Measurements from ENCODE around the gene PCDHGA5.

The PCDHGA5 gene

GRCh38 chr5:141355641-141356040 is 8.3 kb upstream of the PCDHGA5 start:
- H3K9ac ChIP-seq (ENCODE audit: low read depth, low read length) = no peak overlapping the region
- no peaks in the 10 kb centered on the region for H3K27me3 ChIP-seq (ENCODE audit: control insufficient read depth, insufficient read depth, low read length)
- H3K36me3 ChIP-seq (ENCODE audit: insufficient read depth, low read length) = no peaks in the 10 kb centered on the region
- H3K9me3 ChIP-seq (replicated peaks; ENCODE audit: low read length) = peaks cover 16% of the 10 kb centered on the region
- H3K4me1 ChIP-seq (ENCODE audit: control insufficient read depth, insufficient read depth, low read length) = no peaks in the 10 kb centered on the region
- peak overlapping the region; percentile 62 for H3K4me3 ChIP-seq (ENCODE audit: low read length)
- H3K4me2 ChIP-seq (ENCODE audit: low read length) = peak overlapping the region; percentile 59

- no peaks in the 10 kb centered on the region for H3K4me1 ChIP-seq (ENCODE audit: control insufficient read depth, insufficient read depth, low read length)
- H3K27me3 ChIP-seq (ENCODE audit: control insufficient read depth, insufficient read depth, low read length) = no peaks in the 10 kb centered on the region
- H3K9ac ChIP-seq (ENCODE audit: low read depth, low read length) = no peak overlapping the region
- H3K4me2 ChIP-seq (ENCODE audit: low read length) = no peak overlapping the region
- no peaks in the 10 kb centered on the region for H3K36me3 ChIP-seq (ENCODE audit: insufficient read depth, low read length)
- H3K4me3 ChIP-seq (ENCODE audit: low read length) = no peak overlapping the region
- H3K9me3 ChIP-seq (replicated peaks; ENCODE audit: low read length) = peaks cover 17% of the 10 kb centered on the region
These were observed 7.8 kb upstream of the PCDHGA5 start for GRCh38 chr5:141356133-141356532.

GRCh38 chr5:141356950-141357349 is 7.0 kb upstream of the PCDHGA5 start:
- H3K4me2 ChIP-seq (ENCODE audit: low read length) = no peak overlapping the region
- H3K9me3 ChIP-seq (replicated peaks; ENCODE audit: low read length) = peaks cover 17% of the 10 kb centered on the region
- no peak overlapping the region for H3K4me3 ChIP-seq (ENCODE audit: low read length)
- no peaks in the 10 kb centered on the region for H3K36me3 ChIP-seq (ENCODE audit: insufficient read depth, low read length)
- H3K27me3 ChIP-seq (ENCODE audit: control insufficient read depth, insufficient read depth, low read length) = no peaks in the 10 kb centered on the region
- no peaks in the 10 kb centered on the region for H3K4me1 ChIP-seq (ENCODE audit: control insufficient read depth, insufficient read depth, low read length)
- no peak overlapping the region for H3K9ac ChIP-seq (ENCODE audit: low read depth, low read length)

- Histone ChIP-seq H3K36me3 (ENCODE audit: insufficient read depth, low read length) (no peaks in the 10 kb centered on the region), H3K4me1 (ENCODE audit: control insufficient read depth, insufficient read depth, low read length) (no peaks in the 10 kb centered on the region), H3K9me3 (replicated peaks; ENCODE audit: low read length) (peaks cover 21% of the 10 kb centered on the region), H3K27me3 (ENCODE audit: control insufficient read depth, insufficient read depth, low read length) (peaks cover 4% of the 10 kb centered on the region), H3K9ac (ENCODE audit: low read depth, low read length) (peak within 1 kb of the TSS; percentile 39), H3K4me2 (ENCODE audit: low read length) (peak within 1 kb of the TSS; percentile 63), H3K4me3 (ENCODE audit: low read length) (peak within 1 kb of the TSS; percentile 68)
These were observed 4.1 kb upstream of the PCDHGA5 start, which contains the start of gene PCDHGB2 for GRCh38 chr5:141359790-141360426. Gene PCDHGB2, plus strand, starts transcription at chr5:141359994. Its CDS starts 142 bp downstream, at chr5:141360136.

- H3K27me3 ChIP-seq (ENCODE audit: control insufficient read depth, insufficient read depth, low read length) = peaks cover 4% of the 10 kb centered on the region
- H3K4me1 ChIP-seq (ENCODE audit: control insufficient read depth, insufficient read depth, low read length) = no peaks in the 10 kb centered on the region
- no peak overlapping the region for H3K4me2 ChIP-seq (ENCODE audit: low read length)
- no peaks in the 10 kb centered on the region for H3K36me3 ChIP-seq (ENCODE audit: insufficient read depth, low read length)
- H3K9me3 ChIP-seq (replicated peaks; ENCODE audit: low read length) = peaks cover 28% of the 10 kb centered on the region
- H3K4me3 ChIP-seq (ENCODE audit: low read length) = peak overlapping the region; percentile 68
- no peak overlapping the region for H3K9ac ChIP-seq (ENCODE audit: low read depth, low read length)
These were observed 3.3 kb upstream of the PCDHGA5 start for GRCh38 chr5:141360685-141361084.

GRCh38 chr5:141362719-141363118 is 1.2 kb upstream of the PCDHGA5 start:
- no peak overlapping the region for H3K4me2 ChIP-seq (ENCODE audit: low read length)
- H3K4me3 ChIP-seq (ENCODE audit: low read length) = no peak overlapping the region
- peaks cover 4% of the 10 kb centered on the region for H3K27me3 ChIP-seq (ENCODE audit: control insufficient read depth, insufficient read depth, low read length)
- no peaks in the 10 kb centered on the region for H3K36me3 ChIP-seq (ENCODE audit: insufficient read depth, low read length)
- H3K4me1 ChIP-seq (ENCODE audit: control insufficient read depth, insufficient read depth, low read length) = no peaks in the 10 kb centered on the region
- H3K9ac ChIP-seq (ENCODE audit: low read depth, low read length) = no peak overlapping the region
- H3K9me3 ChIP-seq (replicated peaks; ENCODE audit: low read length) = peaks cover 37% of the 10 kb centered on the region

- no peak overlapping the region for H3K4me3 ChIP-seq (ENCODE audit: low read length)
- peaks cover 30% of the 10 kb centered on the region for H3K9me3 ChIP-seq (replicated peaks; ENCODE audit: low read length)
- H3K4me2 ChIP-seq (ENCODE audit: low read length) = no peak overlapping the region
- H3K9ac ChIP-seq (ENCODE audit: low read depth, low read length) = no peak overlapping the region
- peaks cover 3% of the 10 kb centered on the region for H3K36me3 ChIP-seq (ENCODE audit: insufficient read depth, low read length)
- H3K27me3 ChIP-seq (ENCODE audit: control insufficient read depth, insufficient read depth, low read length) = peaks cover 4% of the 10 kb centered on the region
- no peaks in the 10 kb centered on the region for H3K4me1 ChIP-seq (ENCODE audit: control insufficient read depth, insufficient read depth, low read length)
These were observed 2.3 kb downstream of the PCDHGA5 start for GRCh38 chr5:141366016-141366896.

GRCh38 chr5:141369994-141370848 is 6.3 kb downstream of the PCDHGA5 start, which contains the start of gene PCDHGB3:
Gene PCDHGB3, plus strand, starts transcription at chr5:141370242. Its CDS starts 153 bp downstream, at chr5:141370395.
- peaks cover 45% of the 10 kb centered on the region for H3K9me3 ChIP-seq (replicated peaks; ENCODE audit: low read length)
- peak within 1 kb of the TSS; percentile 43 for H3K4me3 ChIP-seq (ENCODE audit: low read length)
- H3K9ac ChIP-seq (ENCODE audit: low read depth, low read length) = no peak within 1 kb of the TSS
- no peaks in the 10 kb centered on the region for H3K4me1 ChIP-seq (ENCODE audit: control insufficient read depth, insufficient read depth, low read length)
- H3K27me3 ChIP-seq (ENCODE audit: control insufficient read depth, insufficient read depth, low read length) = no peaks in the 10 kb centered on the region
- H3K4me2 ChIP-seq (ENCODE audit: low read length) = peak within 1 kb of the TSS; percentile 69
- H3K36me3 ChIP-seq (ENCODE audit: insufficient read depth, low read length) = peaks cover 3% of the 10 kb centered on the region

GRCh38 chr5:141371572-141372475 is 7.9 kb downstream of the PCDHGA5 start:
- peaks cover 3% of the 10 kb centered on the region for H3K36me3 ChIP-seq (ENCODE audit: insufficient read depth, low read length)
- no peaks in the 10 kb centered on the region for H3K27me3 ChIP-seq (ENCODE audit: control insufficient read depth, insufficient read depth, low read length)
- no peak overlapping the region for H3K4me2 ChIP-seq (ENCODE audit: low read length)
- no peaks in the 10 kb centered on the region for H3K4me1 ChIP-seq (ENCODE audit: control insufficient read depth, insufficient read depth, low read length)
- no peak overlapping the region for H3K4me3 ChIP-seq (ENCODE audit: low read length)
- peaks cover 35% of the 10 kb centered on the region for H3K9me3 ChIP-seq (replicated peaks; ENCODE audit: low read length)
- H3K9ac ChIP-seq (ENCODE audit: low read depth, low read length) = no peak overlapping the region

- Histone ChIP-seq H3K4me2 (ENCODE audit: low read length) (peak within 1 kb of the TSS; percentile 74), H3K4me1 (ENCODE audit: control insufficient read depth, insufficient read depth, low read length) (no peaks in the 10 kb centered on the region), H3K4me3 (ENCODE audit: low read length) (peak within 1 kb of the TSS; percentile 64), H3K27me3 (ENCODE audit: control insufficient read depth, insufficient read depth, low read length) (no peaks in the 10 kb centered on the region), H3K9ac (ENCODE audit: low read depth, low read length) (no peak within 1 kb of the TSS), H3K36me3 (ENCODE audit: insufficient read depth, low read length) (peaks cover 3% of the 10 kb centered on the region), H3K9me3 (replicated peaks; ENCODE audit: low read length) (peaks cover 38% of the 10 kb centered on the region)
These were observed 9.8 kb downstream of the PCDHGA5 start, which contains the start of gene PCDHGA6 for GRCh38 chr5:141373673-141374317. Gene PCDHGA6, plus strand, starts transcription at chr5:141373891. Its CDS starts 193 bp downstream, at chr5:141374084.
